Heart left ventricle (tissue), 13 donors: Measurements from ENCODE around the gene CD9.

Source experiments
- POLR2A ChIP-seq, 2 donors: fragments of 450-650 bp; IDR thresholded peaks; one replicate each; pipeline ENCODE4 v1.6.1; 2017; ENCODE audit warnings: antibody characterized with exemption in 2 of 2, mild to moderate bottlenecking in 2 of 2, moderate library complexity in 2 of 2
- TF ChIP-seq, protein P1 (sequence below), 12 donors: fragments of 200-600 bp; sonication (generic) in 4 of 12; IDR thresholded peaks; one replicate each; pipeline versions ENCODE4 v1.5.0 to v1.8.0; 2018 to 2022; ENCODE audit warnings: antibody characterized with exemption in 12 of 12, mild to moderate bottlenecking in 5 of 12
- donor health status: ischemic (EF 13 %, LVEDD 7.1; RV severe dilation, severe dysfunction).
- donor health status: DM: no; HTN: yes; CAD: no.
- donor health status: DM: no; HTN: no; CAD: no.
- donor health status: ischemic (EF 25% LVEDD 6.9; RV normal size, moderate dysfunction).
- donor health status: ischemic (EF 25% LVEDD 5.7; RV mildly dilated, moderate dysfunction).
- donor health status: ischemic (EF 35%, LVEDD 5.7; RV mildly dilated, moderate dysfunction).
- donor health status: nonischemic (EF 11% LVEDD 7.7; RV severe dilation, severe dysfunction).
- donor health status: DM: yes; HTN: yes; CAD: no.
- donor health status: PGD.
- donor health status: ischemic (EF 29% LVEDD 5.4; RV normal size, mild dysfunction).
- donor health status: nonischemic (EF 23%, LVEDD 6.1; RV moderate dilation, normal function).

DNA sequence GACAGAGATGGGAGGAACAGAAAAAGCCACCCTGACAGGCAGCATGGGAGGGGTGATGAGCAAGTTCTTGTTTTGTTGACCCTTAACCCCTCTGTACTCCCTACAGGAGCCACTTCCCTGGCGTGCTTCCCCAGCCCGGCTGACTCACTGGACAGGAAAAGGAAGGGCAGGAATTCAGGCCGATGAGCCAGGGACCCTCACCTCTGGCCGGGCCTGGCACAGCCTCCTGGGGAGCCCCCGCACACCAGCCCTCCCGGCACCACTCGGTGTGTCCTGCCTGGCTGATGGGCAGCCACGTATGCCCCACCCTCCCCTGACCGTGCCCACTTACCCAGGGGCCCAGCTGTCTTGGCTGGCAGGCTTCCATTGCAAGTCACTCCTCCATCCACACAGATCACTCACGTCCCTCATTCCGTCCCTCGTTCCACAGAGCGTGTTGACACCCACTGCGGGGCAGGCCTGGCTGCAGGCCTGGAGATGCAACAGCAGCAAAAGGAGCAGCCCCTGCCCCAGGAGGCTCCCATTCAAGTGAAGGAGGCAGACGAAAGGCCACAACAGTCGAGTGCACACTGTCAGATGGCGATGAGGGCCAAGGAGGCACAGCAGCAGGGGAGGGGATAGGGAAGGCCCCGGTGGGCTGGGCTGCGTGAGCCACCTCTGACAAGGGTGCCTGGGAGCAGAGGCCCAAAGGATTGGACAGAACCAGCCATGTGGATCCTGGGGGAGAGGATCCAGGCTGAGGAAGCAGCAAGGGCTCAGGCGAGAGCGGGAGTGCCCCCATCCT lies 19.7 kb upstream of the CD9 start:
- TF ChIP-seq, protein P1, sequence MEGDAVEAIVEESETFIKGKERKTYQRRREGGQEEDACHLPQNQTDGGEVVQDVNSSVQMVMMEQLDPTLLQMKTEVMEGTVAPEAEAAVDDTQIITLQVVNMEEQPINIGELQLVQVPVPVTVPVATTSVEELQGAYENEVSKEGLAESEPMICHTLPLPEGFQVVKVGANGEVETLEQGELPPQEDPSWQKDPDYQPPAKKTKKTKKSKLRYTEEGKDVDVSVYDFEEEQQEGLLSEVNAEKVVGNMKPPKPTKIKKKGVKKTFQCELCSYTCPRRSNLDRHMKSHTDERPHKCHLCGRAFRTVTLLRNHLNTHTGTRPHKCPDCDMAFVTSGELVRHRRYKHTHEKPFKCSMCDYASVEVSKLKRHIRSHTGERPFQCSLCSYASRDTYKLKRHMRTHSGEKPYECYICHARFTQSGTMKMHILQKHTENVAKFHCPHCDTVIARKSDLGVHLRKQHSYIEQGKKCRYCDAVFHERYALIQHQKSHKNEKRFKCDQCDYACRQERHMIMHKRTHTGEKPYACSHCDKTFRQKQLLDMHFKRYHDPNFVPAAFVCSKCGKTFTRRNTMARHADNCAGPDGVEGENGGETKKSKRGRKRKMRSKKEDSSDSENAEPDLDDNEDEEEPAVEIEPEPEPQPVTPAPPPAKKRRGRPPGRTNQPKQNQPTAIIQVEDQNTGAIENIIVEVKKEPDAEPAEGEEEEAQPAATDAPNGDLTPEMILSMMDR (IDR thresholded peaks at IDR 0.05) = no peak
- TF ChIP-seq POLR2A (IDR thresholded peaks at IDR 0.05) = no peak
